ENCODE data around the gene TACC3. TPM values are rescaled to one million over a fixed set of nuclear protein-coding genes. Genes with fewer than 3 reads are reported as not detected.
A peak's percentile ranks its signal among the peaks of the same experiment; 100 is the strongest.

TACC3 gene
- total RNA-seq, 1 donor from 2014 or later = 91.4 TPM

GRCh38 chr4:1793940-1794808, 72.9 kb downstream of the TACC3 start:
- H3K36me3 Mint-ChIP-seq = no peaks in the 10 kb centered on the region
- DNase-seq (ENCODE audit: extremely low spot score, unreplicated experiment) = no peak
- H3K4me1 Mint-ChIP-seq (ENCODE audit: unreplicated experiment) = no peaks in the 10 kb centered on the region
- TF ChIP-seq CTCF (conservative IDR thresholded peaks at IDR 0.05) = no peak
- H3K27ac Mint-ChIP-seq = no peak overlapping the region
- H3K27me3 Mint-ChIP-seq = peaks cover 9% of the 10 kb centered on the region
- H3K9me3 Mint-ChIP-seq = no peaks in the 10 kb centered on the region
- H3K4me3 Mint-ChIP-seq = peak overlapping the region; percentile 79

Other genes with a start within 250 kb of the TACC3 start
- gene FAM53A, start 37.2 kb upstream of the TACC3 start, total RNA-seq (ENCODE audit: low replicate concordance) = 0.90 and 3.2 TPM in 2 replicates
- 40.2 and 46.0 TPM in 2 replicates for gene SLBP, start 9.2 kb upstream of the TACC3 start, total RNA-seq (ENCODE audit: low replicate concordance)
- gene TMEM129, start 198 bp upstream of the TACC3 start, total RNA-seq (ENCODE audit: low replicate concordance) = 38.5 and 41.0 TPM in 2 replicates
- 44.3 and 63.9 TPM in 2 replicates for gene FGFR3, start 71.8 kb downstream of the TACC3 start, total RNA-seq (ENCODE audit: low replicate concordance)
- gene LETM1, start 134.6 kb downstream of the TACC3 start, total RNA-seq (ENCODE audit: low replicate concordance) = 61.1 and 64.3 TPM in 2 replicates
- gene NSD2, start 149.9 kb downstream of the TACC3 start, total RNA-seq (ENCODE audit: low replicate concordance) = 70.6 and 156 TPM in 2 replicates

All from type B pancreatic cell (in vitro differentiated cells).